SK-N-SH treated with all-trans-retinoic acid at 6 μM for 48 hours (cell line): Measurements from ENCODE around the gene WNK2.

ENCODE experiments used
- ATAC-seq: fragments of 200-7000 bp; cut with Tn5 transposase; 3 replicates; pipeline ENCODE4 v1.9.1; 2020; ENCODE audit warnings: mild to moderate bottlenecking, moderate library complexity
- ARNTL ChIP-seq: fragments of 450-650 bp; formaldehyde crosslinking; IDR thresholded peaks from 2 replicates; pipeline ENCODE4 v1.5.0; 2020; ENCODE audit warnings: low read depth, mild to moderate bottlenecking, moderate library complexity, borderline replicate concordance
- BACH2 ChIP-seq: fragments of 250-450 bp; sonication (Bioruptor Pico); IDR thresholded peaks from 2 replicates; pipeline ENCODE4 v1.9.0; 2021; ENCODE audit warnings: mild to moderate bottlenecking, borderline replicate concordance
- CSDC2 ChIP-seq: fragments of 250-450 bp; sonication (Bioruptor Pico); IDR thresholded peaks from 2 replicates; pipeline ENCODE4 v1.5.0; 2020; ENCODE audit warnings: mild to moderate bottlenecking, moderate library complexity
- CSRNP3 ChIP-seq: fragments of 250-450 bp; sonication (Bioruptor Pico); IDR thresholded peaks from 2 replicates; pipeline ENCODE4 v1.5.1; 2021; ENCODE audit warnings: mild to moderate bottlenecking, moderate library complexity
- ESRRG ChIP-seq: fragments of 250-450 bp; sonication (Bioruptor Pico); IDR thresholded peaks from 2 replicates; pipeline ENCODE4 v1.6.1; 2021; ENCODE audit warnings: mild to moderate bottlenecking
- ISL1 ChIP-seq: fragments of 250-450 bp; sonication (Bioruptor Pico); IDR thresholded peaks from 2 replicates; pipeline ENCODE4 v2.1.2; 2022; ENCODE audit warnings: mild to moderate bottlenecking, moderate library complexity
- OSR1 ChIP-seq: fragments of 250-450 bp; sonication (Bioruptor Pico); IDR thresholded peaks from 2 replicates; pipeline ENCODE4 v1.8.0; 2022; ENCODE audit warnings: moderate library complexity, mild to moderate bottlenecking, inconsistent platforms
- PATZ1 ChIP-seq: fragments of 250-450 bp; sonication (Bioruptor Pico); IDR thresholded peaks from 2 replicates; pipeline ENCODE4 v1.8.0; 2020; ENCODE audit warnings: mild to moderate bottlenecking, moderate library complexity, borderline replicate concordance
- POU6F1 ChIP-seq: fragments of 250-450 bp; sonication (Bioruptor Pico); IDR thresholded peaks from 2 replicates; pipeline ENCODE4 v1.8.0; 2021; ENCODE audit warnings: low read depth, mild to moderate bottlenecking, moderate library complexity, borderline replicate concordance
- PPARA ChIP-seq: fragments of 250-450 bp; sonication (Bioruptor Pico); IDR thresholded peaks from 2 replicates; pipeline ENCODE4 v1.5.0; 2020; ENCODE audit warnings: mild to moderate bottlenecking, borderline replicate concordance
- RARB ChIP-seq: fragments of 250-450 bp; sonication (Bioruptor Pico); IDR thresholded peaks from 2 replicates; pipeline ENCODE4 v1.8.0; 2021; ENCODE audit warnings: mild to moderate bottlenecking, moderate library complexity
- SNAI2 ChIP-seq: fragments of 250-450 bp; sonication (Bioruptor Pico); IDR thresholded peaks from 2 replicates; pipeline ENCODE4 v1.5.0; 2020; ENCODE audit warnings: mild to moderate bottlenecking, moderate library complexity
- TCF4 ChIP-seq: fragments of 250-450 bp; sonication (Bioruptor Pico); IDR thresholded peaks from 2 replicates; pipeline ENCODE4 v1.8.0; 2021; ENCODE audit warnings: mild to moderate bottlenecking, moderate library complexity, borderline replicate concordance
- TOX ChIP-seq: fragments of 250-450 bp; sonication (Bioruptor Pico); IDR thresholded peaks from 2 replicates; pipeline ENCODE4 v1.8.0; 2021; ENCODE audit warnings: mild to moderate bottlenecking, moderate library complexity, borderline replicate concordance
- TSHZ2 ChIP-seq: fragments of 250-450 bp; sonication (Bioruptor Pico); IDR thresholded peaks from 2 replicates; pipeline ENCODE4 v1.5.0; 2020; ENCODE audit warnings: mild to moderate bottlenecking, moderate library complexity
- ZC3H10 ChIP-seq: fragments of 250-450 bp; sonication (Bioruptor Pico); IDR thresholded peaks from 2 replicates; pipeline ENCODE4 v1.5.1; 2021; ENCODE audit warnings: mild to moderate bottlenecking, moderate library complexity
- ZFP3 ChIP-seq: fragments of 250-450 bp; sonication (Bioruptor Pico); IDR thresholded peaks from 2 replicates; pipeline ENCODE4 v1.5.0; 2020; ENCODE audit warnings: mild to moderate bottlenecking, moderate library complexity
- ZFP30 ChIP-seq: fragments of 450-650 bp; formaldehyde crosslinking; IDR thresholded peaks from 2 replicates; pipeline ENCODE4 v1.5.0; 2022; ENCODE audit warnings: mild to moderate bottlenecking, moderate library complexity
- ZNF565 ChIP-seq: fragments of 450-650 bp; formaldehyde crosslinking; conservative IDR thresholded peaks from 2 replicates; pipeline ENCODE4 v1.5.0; 2020; ENCODE audit warnings: low read depth, mild to moderate bottlenecking, moderate library complexity
- ZNF70 ChIP-seq: fragments of 450-650 bp; formaldehyde crosslinking; IDR thresholded peaks from 2 replicates; pipeline ENCODE4 v1.5.0; 2020; ENCODE audit warnings: mild to moderate bottlenecking, moderate library complexity

Gene WNK2

GRCh38 chr9:93252781-93253530 lies 69.0 kb downstream of the WNK2 start (continued):
- TF ChIP-seq CSRNP3 (CRISPR knock-in tag) = no peak
- no peak for TF ChIP-seq ZNF565 (CRISPR knock-in tag)
- no peak for TF ChIP-seq PATZ1 (CRISPR knock-in tag)
- no peak for TF ChIP-seq ISL1 (CRISPR knock-in tag)
- TF ChIP-seq ZNF70 (CRISPR knock-in tag) = no peak
- no peak for TF ChIP-seq ZFP30 (CRISPR knock-in tag)

GRCh38 chr9:93253633-93254032 lies 69.7 kb downstream of the WNK2 start:
- TF ChIP-seq ARNTL (no peak), RARB (CRISPR knock-in tag) (no peak), SNAI2 (no peak), TOX (no peak), PATZ1 (CRISPR knock-in tag) (no peak), ZFP3 (CRISPR knock-in tag) (no peak), CSRNP3 (CRISPR knock-in tag) (no peak), CSDC2 (CRISPR knock-in tag) (no peak), ZNF565 (CRISPR knock-in tag) (no peak), POU6F1 (CRISPR knock-in tag) (no peak), PPARA (CRISPR knock-in tag) (no peak), ISL1 (CRISPR knock-in tag) (no peak), TCF4 (CRISPR knock-in tag) (no peak), ESRRG (CRISPR knock-in tag) (no peak), ZNF70 (CRISPR knock-in tag) (no peak), ZFP30 (CRISPR knock-in tag) (no peak), OSR1 (CRISPR knock-in tag) (no peak), TSHZ2 (CRISPR knock-in tag) (no peak), ZC3H10 (CRISPR knock-in tag) (no peak), BACH2 (CRISPR knock-in tag) (no peak)
- ATAC-seq = no peak
